Left lung (tissue), 10 donors: ENCODE measurements around the gene FBRSL1. TPM values are rescaled to one million over a fixed set of nuclear protein-coding genes. Genes with fewer than 3 reads are reported as not detected.
A peak's percentile ranks its signal among the peaks of the same experiment; 100 is the strongest.

Source experiments
- ATAC-seq: fragments of 200-7000 bp; cut with Tn5 transposase; one replicate; pipeline ENCODE4 v1.9.1; 2020; ENCODE audit warnings: moderate library complexity
- DNase-seq, 4 donors: peaks; one replicate each; pipeline ENCODE4 v3.0.0-alpha.2; 2013 to 2020
- H3K27ac ChIP-seq, 2 donors: fragments of 200-600 bp; sonication (generic) in 1 of 2; one replicate each; pipeline versions ENCODE4 v1.5.0 to v1.8.0; 2020 to 2021
- H3K27me3 ChIP-seq, 2 donors: fragments of 200-600 bp; sonication (generic) in 1 of 2; one replicate each; pipeline versions ENCODE4 v1.5.0 to v1.8.0; 2020 to 2021
- H3K36me3 ChIP-seq, 2 donors: fragments of 200-600 bp; sonication (generic) in 1 of 2; one replicate each; pipeline versions ENCODE4 v1.5.0 to v1.8.0; 2020 to 2021
- H3K4me1 ChIP-seq, 2 donors: fragments of 200-600 bp; one replicate each; pipeline ENCODE4 v1.8.0; 2021
- H3K4me3 ChIP-seq, 2 donors: fragments of 200-600 bp; sonication (generic) in 1 of 2; one replicate each; pipeline versions ENCODE4 v1.5.0 to v1.8.0; 2020 to 2021; ENCODE audit warnings: mild to moderate bottlenecking in 1 of 2
- H3K9me3 ChIP-seq, 2 donors: fragments of 200-600 bp; sonication (generic) in 1 of 2; one replicate each; pipeline versions ENCODE4 v1.5.0 to v1.8.0; 2020 to 2021
- intact Hi-C, 2 donors: fragments of 100-400 bp; cut with DNase I; formaldehyde crosslinking; loops; one replicate each; pipeline versions ENCODE4 v1.11.2 to v1.14.2; 2022
- polyA plus RNA-seq, 6 donors: library from polyadenylated mRNA; unstranded; fragments of 120-200 nt; gene quantifications; one replicate each; pipeline ENCODE4 v1.2.1, GENCODE V29; 2013; ENCODE audit not compliant: insufficient read length in 6 of 6
- total RNA-seq, 2 donors: library from RNA; stranded (reverse); fragmentation: NEBNext Ultra II Directional; extraction: Animal tissue kit (Norgen Biotek cat#: 25700); gene quantifications; one replicate each; pipeline ENCODE4 v1.2.1, GENCODE V29; 2021
- TF ChIP-seq, protein P1 (sequence below), 2 donors: fragments of 200-600 bp; sonication (generic) in 1 of 2; IDR thresholded peaks; one replicate each; pipeline versions ENCODE4 v1.5.0 to v1.8.0; 2021; ENCODE audit warnings: antibody characterized with exemption in 2 of 2
- donor health status: DM: no; HTN: yes; CAD: no.
- donor health status: DM: no; HTN: no; CAD: no.

Gene FBRSL1
- total and polyA plus RNA-seq, 8 donors: 44.7 to 113 (median 83.9) TPM

DNA sequence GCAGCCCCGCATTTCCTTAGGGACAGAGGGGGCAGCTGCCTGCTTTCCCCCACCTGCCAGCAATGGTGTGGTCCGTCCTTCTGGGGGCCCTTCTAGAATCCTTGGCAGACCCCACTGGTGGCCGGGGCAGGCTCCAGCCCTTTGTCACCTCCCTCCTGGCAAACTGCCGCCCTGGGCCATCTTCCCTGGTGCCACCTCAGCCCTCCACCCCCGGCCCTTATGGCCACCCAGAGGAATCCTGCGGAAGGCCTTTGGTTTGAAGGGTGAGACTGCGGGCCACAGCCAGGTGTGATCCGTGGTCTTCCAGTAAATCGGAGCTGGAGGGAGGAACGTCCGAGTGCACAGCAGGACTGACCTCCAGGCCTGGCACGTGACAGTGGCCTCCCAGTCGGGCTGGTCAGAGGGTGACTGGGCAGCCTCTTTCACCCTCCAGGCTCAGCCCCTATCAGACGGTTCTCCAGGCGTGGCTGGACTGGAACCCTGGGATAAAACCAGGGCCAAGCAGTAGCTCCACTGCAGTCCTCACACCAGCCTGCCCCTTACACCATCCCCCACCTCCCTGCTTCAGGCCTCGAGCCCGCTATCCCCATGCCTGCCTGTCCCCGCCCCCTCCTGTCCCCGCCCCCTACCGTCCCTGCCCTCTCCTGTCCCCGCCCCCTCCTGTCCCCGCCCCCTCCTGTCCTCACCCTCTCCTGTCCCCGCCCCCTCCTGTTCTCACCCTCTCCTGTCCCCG, 12.4 kb downstream of the FBRSL1 start:
- Histone ChIP-seq H3K9me3 (no peaks in the 10 kb centered on the region), H3K27ac (no peak overlapping the region), H3K36me3 (no peaks in the 10 kb centered on the region), H3K4me1 (peaks cover 32 to 86% of the 10 kb centered on the region in 2 donors), H3K27me3 (no peaks in the 10 kb centered on the region), H3K4me3 (no peak overlapping the region)
- intact Hi-C loops: no loop called here
- no peak for DNase-seq
- ATAC-seq: no peak
- TF ChIP-seq, protein P1, sequence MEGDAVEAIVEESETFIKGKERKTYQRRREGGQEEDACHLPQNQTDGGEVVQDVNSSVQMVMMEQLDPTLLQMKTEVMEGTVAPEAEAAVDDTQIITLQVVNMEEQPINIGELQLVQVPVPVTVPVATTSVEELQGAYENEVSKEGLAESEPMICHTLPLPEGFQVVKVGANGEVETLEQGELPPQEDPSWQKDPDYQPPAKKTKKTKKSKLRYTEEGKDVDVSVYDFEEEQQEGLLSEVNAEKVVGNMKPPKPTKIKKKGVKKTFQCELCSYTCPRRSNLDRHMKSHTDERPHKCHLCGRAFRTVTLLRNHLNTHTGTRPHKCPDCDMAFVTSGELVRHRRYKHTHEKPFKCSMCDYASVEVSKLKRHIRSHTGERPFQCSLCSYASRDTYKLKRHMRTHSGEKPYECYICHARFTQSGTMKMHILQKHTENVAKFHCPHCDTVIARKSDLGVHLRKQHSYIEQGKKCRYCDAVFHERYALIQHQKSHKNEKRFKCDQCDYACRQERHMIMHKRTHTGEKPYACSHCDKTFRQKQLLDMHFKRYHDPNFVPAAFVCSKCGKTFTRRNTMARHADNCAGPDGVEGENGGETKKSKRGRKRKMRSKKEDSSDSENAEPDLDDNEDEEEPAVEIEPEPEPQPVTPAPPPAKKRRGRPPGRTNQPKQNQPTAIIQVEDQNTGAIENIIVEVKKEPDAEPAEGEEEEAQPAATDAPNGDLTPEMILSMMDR (IDR thresholded peaks at IDR 0.05): no peak

DNA sequence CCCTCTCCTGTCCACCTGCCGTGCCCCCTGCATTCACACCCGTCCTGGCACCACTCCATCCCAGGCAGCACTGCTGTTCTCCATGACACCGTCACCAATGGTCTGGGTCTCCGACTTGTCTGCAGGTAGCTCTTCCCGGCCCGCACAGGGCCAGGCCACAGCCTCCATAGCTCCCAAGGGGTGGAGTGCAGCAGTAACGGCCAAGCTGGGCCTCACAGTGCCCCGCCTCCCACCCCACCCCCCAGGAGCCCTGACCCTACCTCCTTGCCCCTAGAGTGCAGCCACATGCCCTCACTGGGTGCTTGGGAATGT, 12.9 kb downstream of the FBRSL1 start:
- DNase-seq: no peak
- Histone ChIP-seq H3K4me3 (no peak overlapping the region), H3K27ac (no peak overlapping the region), H3K9me3 (no peaks in the 10 kb centered on the region), H3K27me3 (no peaks in the 10 kb centered on the region), H3K4me1 (peaks cover 32 to 84% of the 10 kb centered on the region in 2 donors), H3K36me3 (peaks cover 0 to under 1% of the 10 kb centered on the region in 2 donors)
- ATAC-seq: no peak
- TF ChIP-seq, protein P1 (IDR thresholded peaks at IDR 0.05): no peak
- intact Hi-C loops: no loop called here

DNA sequence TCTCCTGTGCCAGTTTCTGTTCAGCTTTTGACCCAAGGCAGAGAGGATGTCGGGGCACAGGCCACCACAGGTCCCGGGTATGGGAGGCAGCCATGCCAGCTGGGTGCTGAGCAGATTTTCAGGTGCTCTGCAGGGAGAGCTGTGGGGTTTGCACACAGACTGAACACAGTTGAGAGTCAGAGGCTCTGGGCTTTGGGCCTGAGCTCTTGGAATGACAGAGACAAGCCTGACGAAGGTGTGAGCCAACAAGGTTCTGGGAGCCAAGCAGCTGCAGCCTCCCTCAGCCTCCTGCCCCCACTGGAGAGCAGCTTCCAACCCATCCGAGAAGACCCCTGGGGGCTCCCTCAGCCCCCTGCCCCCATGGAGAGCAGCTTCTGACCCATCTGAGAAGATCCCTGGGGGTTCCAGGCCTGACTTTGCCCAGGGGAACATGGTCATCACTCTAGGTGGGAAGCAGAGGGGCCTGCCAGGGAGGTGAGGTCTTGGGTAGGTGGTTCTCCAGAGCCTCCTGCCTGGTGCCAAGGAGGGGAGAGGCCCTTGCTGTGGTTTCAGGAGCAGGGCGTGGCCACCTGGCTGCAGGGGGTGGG, 13.8 kb downstream of the FBRSL1 start:
- ATAC-seq: no peak

DNA sequence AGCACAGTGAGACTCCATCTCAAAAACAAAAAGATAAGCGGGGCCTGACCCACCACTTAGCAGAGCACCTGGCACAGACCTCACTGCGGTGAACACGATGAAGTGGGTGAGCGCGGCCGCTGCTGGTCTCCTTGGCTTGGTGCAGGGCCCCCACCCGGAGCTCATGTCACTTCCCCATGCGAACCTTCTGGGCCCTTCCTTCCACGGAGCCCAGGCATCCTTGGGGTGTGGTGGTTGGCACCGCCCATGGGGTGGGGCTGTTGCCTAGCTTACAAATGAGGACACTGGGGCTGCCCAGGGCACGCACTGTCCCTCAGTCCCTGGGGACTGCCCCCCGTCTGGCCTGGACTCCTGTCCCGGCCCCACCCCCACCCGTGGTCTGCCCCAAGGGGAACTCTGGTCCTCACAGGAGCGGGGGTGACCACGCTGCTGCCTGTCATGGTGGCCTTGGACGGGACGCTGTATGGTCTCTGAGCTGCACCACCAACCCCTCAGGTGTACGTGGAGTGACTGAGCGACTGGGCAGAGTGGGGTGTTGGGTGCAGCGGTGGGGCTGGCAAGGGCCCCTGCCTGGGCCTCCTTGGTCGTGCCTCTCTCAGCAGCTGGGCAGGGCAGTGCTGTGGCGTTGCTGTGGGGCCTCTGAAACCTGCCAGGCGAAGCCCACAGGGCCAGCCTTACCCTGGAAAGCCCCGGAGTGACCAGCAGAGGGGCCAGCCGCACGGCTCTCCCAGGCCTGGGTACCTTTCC, 15.3 kb downstream of the FBRSL1 start:
- TF ChIP-seq, protein P1 (IDR thresholded peaks at IDR 0.05): no peak
- Histone ChIP-seq H3K27ac (peak overlapping the region; percentile 4 to 51), H3K9me3 (no peaks in the 10 kb centered on the region), H3K4me1 (peaks cover 32 to 67% of the 10 kb centered on the region in 2 donors), H3K36me3 (peaks cover 0 to 25% of the 10 kb centered on the region in 2 donors), H3K27me3 (no peaks in the 10 kb centered on the region), H3K4me3 (no peak overlapping the region)
- intact Hi-C loops: no loop called here
- DNase-seq: peak in 1 of 4 donors; percentile 65
- peak; percentile 36 for ATAC-seq

More for the DNA sequence above, 13.8 kb downstream of the FBRSL1 start:
- H3K9me3 ChIP-seq: no peaks in the 10 kb centered on the region
- intact Hi-C loops: no loop called here
- peaks cover 32 to 76% of the 10 kb centered on the region in 2 donors for H3K4me1 ChIP-seq
- H3K4me3 ChIP-seq: no peak overlapping the region
- TF ChIP-seq, protein P1 (IDR thresholded peaks at IDR 0.05): no peak
- peaks cover 0 to 9% of the 10 kb centered on the region in 2 donors for H3K36me3 ChIP-seq
- DNase-seq: no peak
- no peaks in the 10 kb centered on the region for H3K27me3 ChIP-seq
- H3K27ac ChIP-seq: no peak overlapping the region

DNA sequence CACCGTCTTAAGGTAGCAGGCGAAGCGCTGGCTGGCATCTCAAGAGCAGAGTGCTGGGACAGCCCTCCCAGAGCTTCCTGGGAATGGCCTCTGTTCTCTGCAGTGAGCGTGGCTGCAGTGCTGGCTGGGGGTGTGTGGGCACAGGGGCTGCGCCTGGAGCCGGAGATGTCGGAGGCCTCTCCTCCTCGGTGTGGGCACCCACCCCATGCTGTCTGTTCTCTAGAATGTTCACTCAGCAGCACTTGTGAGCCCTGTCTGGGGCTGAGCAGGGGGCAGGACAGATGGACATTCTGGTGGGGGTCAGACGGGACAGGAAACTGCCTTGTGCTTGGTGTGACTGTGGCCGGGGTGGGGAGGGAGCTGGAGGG, 15.9 kb downstream of the FBRSL1 start:
- H3K4me1 ChIP-seq: peaks cover 32 to 65% of the 10 kb centered on the region in 2 donors
- H3K27ac ChIP-seq: peak overlapping the region; percentile 4 to 51
- TF ChIP-seq, protein P1 (IDR thresholded peaks at IDR 0.05): no peak
- H3K4me3 ChIP-seq: no peak overlapping the region
- intact Hi-C loops: no loop called here
- no peaks in the 10 kb centered on the region for H3K27me3 ChIP-seq
- no peaks in the 10 kb centered on the region for H3K9me3 ChIP-seq
- DNase-seq: no peak
- H3K36me3 ChIP-seq: peaks cover 0 to 30% of the 10 kb centered on the region in 2 donors
- ATAC-seq: no peak
